HepG2 (cell line): Measurements from ENCODE around the gene FAM114A1.

Source experiments
- BRCA1 ChIP-seq: sonication (generic); formaldehyde crosslinking; IDR thresholded peaks from 2 replicates; pipeline ENCODE4 v1.4.0; 2020; ENCODE audit warnings: missing genetic modification reagents
- ELK4 ChIP-seq: sonication (generic); formaldehyde crosslinking; IDR thresholded peaks from 2 replicates; pipeline ENCODE4 v1.9.0; 2021; ENCODE audit warnings: missing genetic modification reagents, borderline replicate concordance
- HNF1B ChIP-seq: sonication (generic); formaldehyde crosslinking; IDR thresholded peaks from 2 replicates; pipeline ENCODE4 v1.5.1; 2020; ENCODE audit warnings: mild to moderate bottlenecking, moderate library complexity, missing genetic modification reagents
- IKZF1 ChIP-seq: fragments of 450-650 bp; IDR thresholded peaks from 2 replicates; pipeline ENCODE4 v1.7.1; 2016
- JUND ChIP-seq: sonication (generic); formaldehyde crosslinking; IDR thresholded peaks from 2 replicates; pipeline ENCODE4 v1.8.0; 2022; ENCODE audit warnings: mild to moderate bottlenecking, missing genetic modification reagents
- MAF1 ChIP-seq: sonication (generic); formaldehyde crosslinking; IDR thresholded peaks from 2 replicates; pipeline ENCODE4 v1.5.0; 2020; ENCODE audit warnings: missing genetic modification reagents, borderline replicate concordance
- ZNF232 ChIP-seq: sonication (generic); formaldehyde crosslinking; IDR thresholded peaks from 2 replicates; pipeline ENCODE4 v1.4.0; 2020; ENCODE audit warnings: missing genetic modification reagents, borderline replicate concordance
- ZNF644 ChIP-seq: IDR thresholded peaks from 2 replicates; pipeline ENCODE4 v1.6.1; 2016; ENCODE audit warnings: low read depth

GRCh38 chr4:38951598-38951997 is 84.0 kb downstream of the FAM114A1 start:
- TF ChIP-seq IKZF1 (no peak), MAF1 (CRISPR knock-in tag) (no peak), HNF1B (CRISPR knock-in tag) (no peak), BRCA1 (CRISPR knock-in tag) (no peak), ELK4 (no peak), JUND (CRISPR knock-in tag) (no peak), ZNF644 (CRISPR knock-in tag) (no peak), ZNF232 (no peak)
